Astrocyte (in vitro differentiated cells and primary cell): ENCODE measurements around the gene PAFAH1B1. TPM values are rescaled to one million over a fixed set of nuclear protein-coding genes. Genes with fewer than 3 reads are reported as not detected.

Experiments
- DNase-seq: peaks from one replicate; pipeline ENCODE4 v3.0.0-alpha.2; 2010; ENCODE audit warnings: low read depth
- FAIRE-seq: peaks from 2 replicates; lab custom pipeline; 2011; peaks lifted over from hg19 to GRCh38; lab: Jason Lieb, UNC
- H2AFZ ChIP-seq: 2 replicates; pipeline ENCODE4 v1.6.0; 2012; ENCODE audit warnings: low read depth, low read length, inconsistent platforms
- H3K27ac ChIP-seq: 2 replicates; pipeline ENCODE4 v1.5.1; 2011; ENCODE audit warnings: low read depth, low read length, inconsistent platforms
- H3K27me3 ChIP-seq: 2 replicates; pipeline ENCODE4 v1.6.0; 2011; ENCODE audit warnings: low read length, inconsistent platforms; ENCODE audit not compliant: insufficient read depth
- H3K36me3 ChIP-seq: 2 replicates; pipeline ENCODE4 v1.5.1; 2011; ENCODE audit warnings: low read length, inconsistent platforms; ENCODE audit not compliant: insufficient read depth
- H3K4me1 ChIP-seq: 2 replicates; pipeline ENCODE4 v1.5.1; 2011; ENCODE audit warnings: low read length, inconsistent platforms; ENCODE audit not compliant: insufficient read depth
- H3K4me2 ChIP-seq: 2 replicates; pipeline ENCODE4 v1.6.0; 2012; ENCODE audit warnings: low read length, inconsistent platforms
- H3K4me3 ChIP-seq: 2 replicates; pipeline ENCODE4 v1.5.1; 2011; ENCODE audit warnings: low read depth, mild to moderate bottlenecking, low read length, inconsistent platforms; ENCODE audit not compliant: insufficient read depth
- H3K79me2 ChIP-seq: 2 replicates; pipeline ENCODE4 v1.6.0; 2012; ENCODE audit warnings: mild to moderate bottlenecking, low read length, inconsistent platforms; ENCODE audit not compliant: insufficient read depth
- H3K9ac ChIP-seq: 2 replicates; pipeline ENCODE4 v1.6.0; 2012; ENCODE audit warnings: mild to moderate bottlenecking, low read length, inconsistent platforms
- H3K9me3 ChIP-seq: 2 replicates; pipeline ENCODE4 v1.5.1; 2012; ENCODE audit warnings: low read depth, mild to moderate bottlenecking, low read length, inconsistent platforms; ENCODE audit not compliant: insufficient read depth
- H4K20me1 ChIP-seq: 2 replicates; pipeline ENCODE4 v1.6.0; 2012; ENCODE audit warnings: low read length, inconsistent platforms; ENCODE audit not compliant: insufficient read depth
- H3K27ac Mint-ChIP-seq: one replicate; pipeline ENCODE4 v1.8.0; 2021; ENCODE audit warnings: mild to moderate bottlenecking, mixed read lengths; ENCODE audit not compliant: unreplicated experiment
- H3K27me3 Mint-ChIP-seq: one replicate; pipeline ENCODE4 v1.8.0; 2021; ENCODE audit warnings: low read depth, mixed read lengths; ENCODE audit not compliant: unreplicated experiment
- H3K36me3 Mint-ChIP-seq: one replicate; pipeline ENCODE4 v1.8.0; 2021; ENCODE audit warnings: low read depth, mixed read lengths; ENCODE audit not compliant: unreplicated experiment
- H3K4me1 Mint-ChIP-seq: one replicate; pipeline ENCODE4 v1.8.0; 2021; ENCODE audit warnings: low read depth, mixed read lengths; ENCODE audit not compliant: unreplicated experiment
- H3K4me3 Mint-ChIP-seq: one replicate; pipeline ENCODE4 v1.8.0; 2021; ENCODE audit warnings: mild to moderate bottlenecking, moderate library complexity, mixed read lengths; ENCODE audit not compliant: unreplicated experiment
- H3K9me3 Mint-ChIP-seq: one replicate; pipeline ENCODE4 v1.8.0; 2021; ENCODE audit warnings: mild to moderate bottlenecking, mixed read lengths; ENCODE audit not compliant: unreplicated experiment
- EZH2 ChIP-seq: IDR thresholded peaks from 2 replicates; pipeline ENCODE4 v1.6.1; 2012; ENCODE audit warnings: mild to moderate bottlenecking, low read length, inconsistent platforms; ENCODE audit not compliant: insufficient read depth
- total RNA-seq: library from RNA; stranded (reverse); gene quantifications from 2 replicates; pipeline ENCODE4 v1.2.1, GENCODE V29; 2021
- TF ChIP-seq, protein P1 (sequence below): IDR thresholded peaks from 2 replicates; pipeline ENCODE4 v1.5.1; 2011; ENCODE audit warnings: low read depth, mild to moderate bottlenecking, inconsistent platforms, low read length, moderate library complexity; ENCODE audit not compliant: insufficient read depth

Gene PAFAH1B1
- total RNA-seq, 1 donor from 2014 or later = 195 TPM

DNA sequence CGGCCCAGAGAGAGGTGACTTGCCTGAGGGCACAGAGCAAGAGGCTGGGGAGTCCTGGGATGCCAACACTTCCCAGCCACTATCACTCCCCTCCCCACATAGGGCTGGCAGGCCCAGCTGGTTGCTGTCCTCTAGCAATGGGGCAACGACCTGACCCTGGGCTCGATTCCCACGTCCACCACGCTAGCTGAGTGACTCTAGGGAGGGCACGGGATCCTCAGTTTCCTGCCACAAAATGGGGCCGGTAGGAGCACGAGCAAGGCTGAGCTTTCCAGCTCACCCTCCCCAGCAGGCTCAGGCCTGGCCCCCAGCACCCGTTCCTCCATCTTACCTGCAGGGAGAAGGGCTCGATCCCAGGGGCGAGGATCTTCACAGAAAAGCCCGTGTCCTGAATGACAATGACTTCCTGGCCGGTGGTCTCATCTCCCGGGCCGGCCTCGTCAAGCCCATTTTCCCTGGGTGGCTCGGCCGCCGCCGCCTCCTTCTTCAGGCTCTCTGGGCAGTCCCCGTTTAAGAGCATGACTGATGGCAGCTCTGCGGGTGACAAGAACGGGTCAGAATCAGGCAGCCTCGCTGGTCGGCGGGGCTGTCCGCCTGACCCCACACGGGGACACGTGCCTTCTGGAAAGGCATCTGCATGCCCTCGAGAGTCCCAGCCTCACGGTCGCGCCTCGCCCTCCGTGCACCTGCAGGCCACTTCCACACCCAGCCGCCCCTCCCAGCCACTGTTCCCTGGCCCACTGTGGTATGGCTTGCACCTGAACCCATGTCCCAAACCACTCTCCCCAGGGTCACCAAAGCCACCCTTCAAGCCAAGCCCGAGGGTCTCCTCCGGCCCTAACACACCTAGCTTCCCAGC is 110.8 kb downstream of the PAFAH1B1 start:
- Histone ChIP-seq H3K4me2 (no peak overlapping the region), H3K9ac (no peak overlapping the region), H3K4me1 (peaks cover 12% of the 10 kb centered on the region), H3K79me2 (peaks cover 57% of the 10 kb centered on the region), H2AFZ (no peak overlapping the region), H3K27me3 (no peaks in the 10 kb centered on the region), H3K4me3 (no peak overlapping the region), H3K27ac (no peak overlapping the region), H4K20me1 (peaks cover 63% of the 10 kb centered on the region), H3K9me3 (no peaks in the 10 kb centered on the region), H3K36me3 (peaks cover 7% of the 10 kb centered on the region)
- no peak overlapping the region for H3K4me3 Mint-ChIP-seq
- FAIRE-seq = no peak
- H3K36me3 Mint-ChIP-seq = peaks cover 6% of the 10 kb centered on the region
- DNase-seq = no peak
- no peaks in the 10 kb centered on the region for H3K27me3 Mint-ChIP-seq
- no peak for TF ChIP-seq EZH2
- TF ChIP-seq, protein P1, sequence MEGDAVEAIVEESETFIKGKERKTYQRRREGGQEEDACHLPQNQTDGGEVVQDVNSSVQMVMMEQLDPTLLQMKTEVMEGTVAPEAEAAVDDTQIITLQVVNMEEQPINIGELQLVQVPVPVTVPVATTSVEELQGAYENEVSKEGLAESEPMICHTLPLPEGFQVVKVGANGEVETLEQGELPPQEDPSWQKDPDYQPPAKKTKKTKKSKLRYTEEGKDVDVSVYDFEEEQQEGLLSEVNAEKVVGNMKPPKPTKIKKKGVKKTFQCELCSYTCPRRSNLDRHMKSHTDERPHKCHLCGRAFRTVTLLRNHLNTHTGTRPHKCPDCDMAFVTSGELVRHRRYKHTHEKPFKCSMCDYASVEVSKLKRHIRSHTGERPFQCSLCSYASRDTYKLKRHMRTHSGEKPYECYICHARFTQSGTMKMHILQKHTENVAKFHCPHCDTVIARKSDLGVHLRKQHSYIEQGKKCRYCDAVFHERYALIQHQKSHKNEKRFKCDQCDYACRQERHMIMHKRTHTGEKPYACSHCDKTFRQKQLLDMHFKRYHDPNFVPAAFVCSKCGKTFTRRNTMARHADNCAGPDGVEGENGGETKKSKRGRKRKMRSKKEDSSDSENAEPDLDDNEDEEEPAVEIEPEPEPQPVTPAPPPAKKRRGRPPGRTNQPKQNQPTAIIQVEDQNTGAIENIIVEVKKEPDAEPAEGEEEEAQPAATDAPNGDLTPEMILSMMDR = no peak
- no peaks in the 10 kb centered on the region for H3K9me3 Mint-ChIP-seq
- no peak overlapping the region for H3K27ac Mint-ChIP-seq
- peaks cover 14% of the 10 kb centered on the region for H3K4me1 Mint-ChIP-seq

DNA sequence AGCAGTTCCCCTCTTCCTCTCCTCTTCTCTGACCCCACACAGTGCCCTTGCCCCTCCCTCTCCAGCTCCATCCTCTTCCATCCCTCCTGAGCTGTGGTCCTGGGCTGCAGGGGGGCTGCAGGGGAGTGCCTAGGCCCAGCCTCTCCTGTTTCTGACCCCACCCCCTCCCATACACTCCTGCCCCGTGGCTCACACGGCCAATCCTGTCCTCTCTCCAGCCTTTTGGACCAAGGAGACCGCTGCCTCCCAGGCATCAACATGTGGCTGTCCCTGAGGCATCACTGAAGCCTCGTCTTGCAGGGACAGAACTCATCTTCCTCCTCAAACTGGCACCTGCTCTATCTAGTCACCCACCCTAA is 111.4 kb downstream of the PAFAH1B1 start:
- H4K20me1 ChIP-seq = peaks cover 69% of the 10 kb centered on the region
- FAIRE-seq (no peak), DNase-seq (no peak)
- no peak overlapping the region for H3K4me3 ChIP-seq
- H2AFZ ChIP-seq = no peak overlapping the region
- peaks cover 63% of the 10 kb centered on the region for H3K79me2 ChIP-seq
- no peaks in the 10 kb centered on the region for H3K27me3 ChIP-seq
- no peaks in the 10 kb centered on the region for H3K9me3 ChIP-seq
- Mint-ChIP-seq H3K36me3 (peaks cover 6% of the 10 kb centered on the region), H3K9me3 (no peaks in the 10 kb centered on the region), H3K4me3 (no peak overlapping the region), H3K27ac (no peak overlapping the region), H3K4me1 (peaks cover 18% of the 10 kb centered on the region), H3K27me3 (no peaks in the 10 kb centered on the region)
- peaks cover 12% of the 10 kb centered on the region for H3K4me1 ChIP-seq
- TF ChIP-seq, protein P1 = no peak
- no peak for TF ChIP-seq EZH2
- no peak overlapping the region for H3K27ac ChIP-seq
- H3K36me3 ChIP-seq = peaks cover 7% of the 10 kb centered on the region
- no peak overlapping the region for H3K9ac ChIP-seq
- H3K4me2 ChIP-seq = no peak overlapping the region

DNA sequence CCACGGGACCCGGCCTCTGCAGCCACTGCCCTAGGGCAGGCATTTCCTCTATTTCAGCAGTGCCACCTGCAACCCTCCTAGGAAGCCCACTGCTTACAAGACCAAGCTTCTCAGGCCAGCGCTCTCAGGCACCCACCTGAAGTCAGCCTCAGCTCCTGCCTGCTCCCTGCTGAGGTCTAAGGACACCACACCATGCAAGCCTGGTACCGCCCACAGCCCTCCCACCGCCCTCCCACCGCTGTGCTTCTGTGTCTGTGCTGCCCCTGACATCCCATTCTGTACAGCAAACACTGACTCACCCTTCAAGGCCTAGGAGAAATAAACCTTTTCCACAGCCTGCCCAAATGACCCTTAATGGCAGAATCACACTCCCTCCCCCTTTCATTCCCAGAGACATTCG is 111.8 kb downstream of the PAFAH1B1 start:
- peaks cover 6% of the 10 kb centered on the region for H3K36me3 Mint-ChIP-seq
- Histone ChIP-seq H3K27ac (no peak overlapping the region), H3K79me2 (peaks cover 67% of the 10 kb centered on the region), H3K4me3 (no peak overlapping the region), H3K36me3 (peaks cover 7% of the 10 kb centered on the region), H2AFZ (no peak overlapping the region), H3K27me3 (no peaks in the 10 kb centered on the region), H3K9me3 (no peaks in the 10 kb centered on the region), H4K20me1 (peaks cover 73% of the 10 kb centered on the region), H3K9ac (peak overlapping the region; percentile 60), H3K4me1 (peaks cover 16% of the 10 kb centered on the region), H3K4me2 (peak overlapping the region; percentile 47)
- peak; percentile 58 for DNase-seq
- H3K27me3 Mint-ChIP-seq = no peaks in the 10 kb centered on the region
- peak overlapping the region; percentile 35 for H3K4me3 Mint-ChIP-seq
- H3K9me3 Mint-ChIP-seq = no peaks in the 10 kb centered on the region
- TF ChIP-seq, protein P1 = no peak
- no peak for TF ChIP-seq EZH2
- H3K27ac Mint-ChIP-seq = peak overlapping the region; percentile 12
- peaks cover 22% of the 10 kb centered on the region for H3K4me1 Mint-ChIP-seq
- FAIRE-seq = no peak
